ENCODE results near the gene CKMT2.

The CKMT2 gene

GRCh38 chr5:81313278-81313677 is 80.2 kb downstream of the CKMT2 start:
- DNase-seq: no peak

DNA sequence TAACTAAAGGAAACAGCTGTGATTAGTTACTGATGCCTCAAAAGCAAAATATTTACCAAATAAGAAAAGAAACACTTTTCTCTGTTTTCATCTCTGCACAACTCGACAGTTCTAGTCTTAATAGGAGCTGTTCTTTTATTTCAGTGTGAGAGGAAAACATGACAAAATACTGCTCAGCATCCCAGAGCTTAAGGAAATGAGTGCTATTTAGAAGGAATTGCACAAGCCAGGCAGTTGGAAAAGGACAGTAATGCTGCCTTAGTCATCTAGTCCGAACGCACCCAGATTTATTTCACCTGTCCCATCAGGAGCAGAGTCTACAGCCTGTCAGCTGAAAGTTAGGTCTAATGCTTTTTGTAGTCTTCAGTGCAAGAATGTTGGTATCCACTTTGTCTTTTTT is 80.6 kb downstream of the CKMT2 start:
- no peak for DNase-seq

- no peak for DNase-seq
These were observed 81.5 kb downstream of the CKMT2 start for GRCh38 chr5:81314581-81314980.

DNA sequence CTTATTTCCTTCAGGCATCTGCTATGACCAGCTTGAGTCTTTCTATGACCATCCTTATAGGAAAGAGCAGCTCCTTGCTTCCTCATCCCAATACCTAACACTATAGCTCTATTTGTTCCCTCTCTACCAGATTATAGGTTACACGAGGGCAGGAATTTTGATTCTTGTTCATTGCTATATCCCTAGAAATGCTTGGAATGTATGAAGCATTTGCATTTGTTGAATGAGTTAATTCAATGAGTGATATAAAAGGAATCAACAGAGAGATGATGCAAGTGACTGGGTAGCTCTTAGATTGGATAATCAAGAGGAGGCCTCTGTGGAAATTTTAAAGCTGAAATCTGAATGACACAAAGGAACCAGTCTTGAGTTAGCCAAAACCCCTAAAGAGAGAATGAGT is 82.2 kb downstream of the CKMT2 start:
- DNase-seq: no peak

DNA sequence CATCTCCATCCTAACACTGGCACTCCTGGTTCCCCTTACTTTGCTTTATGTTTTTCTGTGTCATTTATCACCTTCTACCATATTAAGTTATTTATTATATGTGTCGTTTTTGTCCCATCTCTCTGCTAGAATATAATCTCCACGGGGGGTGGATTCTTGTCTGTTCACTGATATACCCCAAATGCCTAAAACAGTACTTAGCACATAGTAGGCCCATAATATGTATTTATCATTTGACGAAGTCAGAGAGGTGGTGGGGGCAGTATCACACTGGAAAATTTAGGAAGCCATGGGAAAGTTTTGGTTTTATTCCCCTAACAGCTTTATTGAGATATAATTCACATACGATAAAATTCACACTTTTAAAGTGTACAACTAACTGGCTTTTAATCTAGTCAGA is 82.7 kb downstream of the CKMT2 start:
- no peak for DNase-seq
